GM18498 (cell line): ENCODE data around the gene ZNF532.
"Not testable (repeated sequence)": the region's sequence is repeated elsewhere in the genome, so short reads cannot be mapped to it uniquely, and the experiment has no call there.

Experiments used
- ATAC-seq: cut with Tn5 transposase; IDR thresholded peaks from one replicate; pipeline ENCODE4 v1.9.1; 2021; ENCODE audit warnings: mild to moderate bottlenecking, moderate library complexity; ENCODE audit not compliant: unreplicated experiment

ZNF532 gene

GRCh38 chr18:58847383-58848071, 17.1 kb upstream of the ZNF532 start:
- ATAC-seq = no peak

GRCh38 chr18:58848685-58849084, 16.0 kb upstream of the ZNF532 start:
- no peak for ATAC-seq

DNA sequence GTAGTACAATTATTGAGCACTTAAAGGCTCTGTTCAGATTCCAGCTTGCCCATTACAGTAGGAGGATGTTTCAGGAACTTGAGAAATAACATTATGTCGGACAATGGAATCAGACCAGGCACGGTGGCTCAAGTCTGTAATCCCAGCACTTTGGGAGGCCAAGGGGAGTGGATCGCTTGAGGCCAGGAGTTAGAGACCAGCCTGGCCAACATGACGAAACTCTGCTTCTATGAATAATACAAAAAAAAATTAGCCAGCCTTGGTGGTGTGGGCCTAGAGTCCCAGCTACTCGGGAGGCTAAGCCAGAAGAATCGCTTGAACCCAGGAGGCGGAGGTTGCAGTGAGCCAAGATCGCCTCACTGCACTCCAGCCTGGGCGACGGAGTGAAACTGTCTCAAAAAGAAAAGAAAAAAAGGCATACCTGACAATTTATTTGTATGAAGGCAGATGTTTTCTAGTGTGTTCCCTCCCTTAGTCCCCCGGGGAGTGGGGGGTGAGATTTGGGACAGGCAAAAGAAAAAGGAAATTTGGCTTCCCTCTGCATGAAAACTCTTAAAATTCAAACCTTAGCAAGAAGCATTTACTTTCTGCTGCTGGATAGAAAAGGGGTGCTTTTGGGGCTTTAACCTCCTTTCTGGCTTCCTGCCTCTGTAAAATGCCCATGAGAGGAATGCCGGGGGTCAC, 13.7 kb upstream of the ZNF532 start:
- ATAC-seq = no peak

GRCh38 chr18:58851856-58852255, 12.8 kb upstream of the ZNF532 start:
- ATAC-seq = no peak

DNA sequence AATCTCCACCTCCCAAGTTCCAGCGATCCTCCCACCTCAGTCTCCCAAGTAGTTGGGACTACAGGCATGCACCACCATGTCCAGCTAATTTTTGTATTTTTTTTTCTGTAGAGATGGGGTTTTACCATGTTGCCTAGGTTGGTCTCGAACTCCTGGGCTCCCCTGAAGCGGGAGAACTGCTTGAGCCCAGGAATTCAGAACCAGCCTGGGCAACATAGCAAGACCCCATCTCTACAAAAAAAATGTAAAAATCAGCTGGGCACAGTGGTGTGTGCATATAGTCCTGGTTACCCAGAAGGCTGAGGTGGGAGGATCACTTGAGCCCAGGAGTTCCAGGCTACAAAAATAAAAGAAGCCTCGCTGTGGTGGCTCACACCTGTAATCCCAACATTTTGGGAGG, 12.0 kb upstream of the ZNF532 start:
- ATAC-seq = no peak

GRCh38 chr18:58853561-58853960, 11.1 kb upstream of the ZNF532 start:
- no peak for ATAC-seq

- not testable (repeated sequence) for ATAC-seq
These were observed 9.2 kb upstream of the ZNF532 start for GRCh38 chr18:58855521-58855920.

- ATAC-seq = no peak
These were observed 7.8 kb upstream of the ZNF532 start for GRCh38 chr18:58856881-58857280.

- ATAC-seq = no peak
These were observed 5.8 kb upstream of the ZNF532 start for GRCh38 chr18:58858591-58859468.

DNA sequence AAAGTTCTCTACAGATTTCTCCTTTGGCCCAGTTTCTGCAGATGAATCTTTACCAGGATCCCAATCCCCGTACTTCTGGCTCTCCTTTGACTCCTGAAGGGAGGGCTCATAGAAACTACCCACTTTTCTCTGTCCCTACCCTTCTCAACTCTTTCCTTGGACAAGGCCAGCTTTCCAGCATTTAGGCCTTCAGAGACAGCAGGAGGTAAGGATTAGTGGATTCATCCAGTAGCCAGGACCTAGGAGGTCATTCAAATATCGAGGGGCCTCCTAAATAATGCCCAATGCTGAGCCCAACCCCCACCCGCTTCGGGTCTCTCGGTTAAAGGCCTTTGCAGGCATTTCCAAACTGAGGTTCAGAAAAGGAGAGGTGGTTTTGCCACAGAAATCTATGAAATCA, 4.8 kb upstream of the ZNF532 start:
- no peak for ATAC-seq

- ATAC-seq = no peak
These were observed 3.9 kb upstream of the ZNF532 start for GRCh38 chr18:58860747-58861231.

DNA sequence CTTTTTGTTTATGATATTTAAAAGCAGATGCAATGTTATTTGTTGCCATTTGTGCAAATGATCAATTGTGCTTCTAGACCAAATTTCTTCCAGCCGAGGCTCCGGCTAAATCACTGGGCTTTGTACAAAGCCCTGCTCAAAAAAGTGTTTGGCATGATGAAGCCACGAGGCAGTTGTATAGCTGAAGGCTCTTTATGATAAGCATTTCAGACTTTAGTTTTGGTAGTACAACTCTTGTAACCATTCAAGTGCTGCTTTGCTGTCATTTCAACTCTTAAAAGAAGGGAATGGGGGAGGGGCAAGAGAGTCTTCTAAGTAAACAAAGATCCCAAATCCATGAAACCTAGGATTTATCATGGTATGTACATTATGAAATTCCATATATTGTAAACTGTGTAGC, 3.3 kb upstream of the ZNF532 start:
- ATAC-seq = no peak

DNA sequence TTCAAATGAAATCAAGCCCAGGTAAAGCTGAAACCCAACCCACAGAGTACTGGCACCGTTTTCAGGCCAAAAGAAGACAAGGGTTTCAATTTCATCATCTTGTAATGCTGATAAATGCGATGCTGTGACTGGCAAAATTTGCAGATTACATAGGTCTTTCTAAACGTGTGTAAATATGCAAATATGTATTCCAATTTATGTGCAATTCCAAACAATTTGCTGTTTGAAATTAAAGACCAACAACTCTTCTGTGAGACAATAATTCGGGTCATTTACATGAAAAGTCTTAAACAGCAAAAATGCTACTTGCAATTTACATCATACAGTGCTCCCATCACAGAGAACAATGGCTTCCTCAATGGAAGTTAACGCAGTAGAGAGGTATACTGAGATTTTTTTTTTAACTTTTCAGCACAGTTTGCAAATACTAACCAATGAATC, 2.8 kb upstream of the ZNF532 start:
- ATAC-seq = no peak

DNA sequence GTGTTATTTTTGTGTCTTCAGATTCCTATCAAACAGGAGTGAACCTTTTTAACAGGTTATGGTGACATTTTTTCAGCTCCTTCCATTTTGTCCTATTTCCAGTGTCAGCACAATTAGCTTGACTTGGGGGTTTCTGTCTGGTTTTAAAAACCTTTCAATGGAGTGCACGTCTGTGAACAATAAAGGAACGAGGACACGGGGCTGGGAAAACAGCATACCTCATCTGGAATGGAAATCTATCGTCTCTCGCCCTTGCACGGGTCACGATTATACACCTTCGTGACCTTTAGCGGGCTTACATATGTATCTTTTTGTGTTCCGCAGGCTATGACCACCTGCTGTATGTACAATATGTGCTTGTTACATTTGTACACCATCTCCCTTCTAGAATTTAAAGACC, 2.3 kb upstream of the ZNF532 start:
- no peak for ATAC-seq

GRCh38 chr18:58862851-58863538, 1.7 kb upstream of the ZNF532 start:
- ATAC-seq = peak; percentile 23

GRCh38 chr18:58863539-58864145, 1.0 kb upstream of the ZNF532 start:
- peak; percentile 57 for ATAC-seq

GRCh38 chr18:58865033-58865590, 435 bp downstream of the ZNF532 start:
- no peak for ATAC-seq

- no peak for ATAC-seq
These were observed 1.0 kb downstream of the ZNF532 start for GRCh38 chr18:58865701-58866065.

- no peak for ATAC-seq
These were observed 1.5 kb downstream of the ZNF532 start for GRCh38 chr18:58866066-58866772.

GRCh38 chr18:58866773-58867150, 2.1 kb downstream of the ZNF532 start:
- no peak for ATAC-seq
